Natural killer cell (primary cell): Measurements from ENCODE around the gene BCL2L2. TPM values are rescaled to one million over a fixed set of nuclear protein-coding genes. Genes with fewer than 3 reads are reported as not detected.

Source experiments
- ATAC-seq, 3 donors: fragments of 150-1000 bp in 2 of 3; fragments of 200-7000 bp in 1 of 3; cut with Tn5 transposase; 1 replicate in 1 of 3; 2 replicates in 2 of 3; pipeline ENCODE4 v1.10.0; 2021; ENCODE audit warnings: mild to moderate bottlenecking in 2 of 3, moderate library complexity in 2 of 3
- DNase-seq, 2 donors: peaks; one replicate each; pipeline versions ENCODE4 v3.0.0 to v3.0.0-alpha.2; 2013 to 2021; ENCODE audit warnings: mixed read lengths in 1 of 2
- H3K27ac ChIP-seq: one replicate; pipeline ENCODE4 v1.5.1; 2013; ENCODE audit warnings: mild to moderate bottlenecking, low read length
- H3K27me3 ChIP-seq: one replicate; pipeline ENCODE4 v1.6.1; 2013; ENCODE audit warnings: low read length; ENCODE audit not compliant: control insufficient read depth, insufficient read depth
- H3K36me3 ChIP-seq: one replicate; pipeline ENCODE4 v1.6.1; 2013; ENCODE audit warnings: low read length; ENCODE audit not compliant: control insufficient read depth, insufficient read depth
- H3K4me1 ChIP-seq: one replicate; pipeline ENCODE4 v1.6.1; 2013; ENCODE audit warnings: low read length; ENCODE audit not compliant: control insufficient read depth, insufficient read depth
- H3K4me3 ChIP-seq: one replicate; pipeline ENCODE4 v1.5.1; 2013; ENCODE audit warnings: low read length
- H3K9me3 ChIP-seq: one replicate; pipeline ENCODE4 v1.6.1; 2013; ENCODE audit warnings: low read length; ENCODE audit not compliant: control insufficient read depth, insufficient read depth
- H3K27ac Mint-ChIP-seq, 2 donors: one replicate each; pipeline ENCODE4 v1.8.0; 2022; ENCODE audit warnings: mild to moderate bottlenecking in 2 of 2, mixed read lengths in 2 of 2, moderate library complexity in 1 of 2
- H3K27me3 Mint-ChIP-seq, 2 donors: one replicate each; pipeline ENCODE4 v1.8.0; 2022; ENCODE audit warnings: low read depth in 2 of 2, mixed read lengths in 2 of 2
- H3K36me3 Mint-ChIP-seq: one replicate; pipeline ENCODE4 v1.8.0; 2022; ENCODE audit warnings: mixed read lengths
- H3K4me1 Mint-ChIP-seq, 2 donors: one replicate each; pipeline ENCODE4 v1.8.0; 2022; ENCODE audit warnings: mixed read lengths in 2 of 2
- H3K4me3 Mint-ChIP-seq: one replicate; pipeline ENCODE4 v1.8.0; 2022; ENCODE audit warnings: mild to moderate bottlenecking, moderate library complexity, mixed read lengths
- H3K9me3 Mint-ChIP-seq, 2 donors: one replicate each; pipeline ENCODE4 v1.8.0; 2022; ENCODE audit warnings: mixed read lengths in 2 of 2
- WGBS: methylation state at CpG from one replicate; pipeline ENCODE4 v1.1.7; 2013; ENCODE audit warnings: missing lambda C conversion rate; ENCODE audit not compliant: insufficient coverage; 5-methylcytosine and 5-hydroxymethylcytosine counted together
- intact Hi-C: fragments of 100-400 bp; cut with micrococcal nuclease; formaldehyde crosslinking; loops from one replicate; pipeline ENCODE4 v1.14.2; 2022
- total RNA-seq, 4 donors: library from RNA; stranded (reverse); fragments of 120-200 nt in 1 of 4; gene quantifications; one replicate each; pipeline versions ENCODE4 v1.2.3 to v1.2.4, GENCODE V29; 2013 to 2022
- TF ChIP-seq, protein P1 (sequence below): fragments of 200-600 bp; IDR thresholded peaks from one replicate; pipeline ENCODE4 v1.8.0; 2022; ENCODE audit warnings: antibody characterized with exemption

The BCL2L2 gene
- total RNA-seq, 3 donors from 2014 or later (not counting 1 experiment from before 2014, with no cell fraction given) = 13.8 to 25.3 (median 14.4) TPM

- no peaks in the 10 kb centered on the region for H3K9me3 ChIP-seq
- DNase-seq (no peak), ATAC-seq (no peak)
- H3K27me3 ChIP-seq = peaks cover 20% of the 10 kb centered on the region
- intact Hi-C loops = no loop called here
- Mint-ChIP-seq H3K4me3 (no peak overlapping the region), H3K27me3 (peaks cover 42 to 44% of the 10 kb centered on the region in 2 donors), H3K4me1 (peaks cover 7 to 14% of the 10 kb centered on the region in 2 donors), H3K36me3 (no peaks in the 10 kb centered on the region), H3K9me3 (no peaks in the 10 kb centered on the region), H3K27ac (no peak overlapping the region)
- TF ChIP-seq, protein P1, sequence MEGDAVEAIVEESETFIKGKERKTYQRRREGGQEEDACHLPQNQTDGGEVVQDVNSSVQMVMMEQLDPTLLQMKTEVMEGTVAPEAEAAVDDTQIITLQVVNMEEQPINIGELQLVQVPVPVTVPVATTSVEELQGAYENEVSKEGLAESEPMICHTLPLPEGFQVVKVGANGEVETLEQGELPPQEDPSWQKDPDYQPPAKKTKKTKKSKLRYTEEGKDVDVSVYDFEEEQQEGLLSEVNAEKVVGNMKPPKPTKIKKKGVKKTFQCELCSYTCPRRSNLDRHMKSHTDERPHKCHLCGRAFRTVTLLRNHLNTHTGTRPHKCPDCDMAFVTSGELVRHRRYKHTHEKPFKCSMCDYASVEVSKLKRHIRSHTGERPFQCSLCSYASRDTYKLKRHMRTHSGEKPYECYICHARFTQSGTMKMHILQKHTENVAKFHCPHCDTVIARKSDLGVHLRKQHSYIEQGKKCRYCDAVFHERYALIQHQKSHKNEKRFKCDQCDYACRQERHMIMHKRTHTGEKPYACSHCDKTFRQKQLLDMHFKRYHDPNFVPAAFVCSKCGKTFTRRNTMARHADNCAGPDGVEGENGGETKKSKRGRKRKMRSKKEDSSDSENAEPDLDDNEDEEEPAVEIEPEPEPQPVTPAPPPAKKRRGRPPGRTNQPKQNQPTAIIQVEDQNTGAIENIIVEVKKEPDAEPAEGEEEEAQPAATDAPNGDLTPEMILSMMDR = no peak
- H3K27ac ChIP-seq = no peak overlapping the region
- no peak overlapping the region for H3K4me3 ChIP-seq
- H3K4me1 ChIP-seq = peaks cover 12% of the 10 kb centered on the region
- no peaks in the 10 kb centered on the region for H3K36me3 ChIP-seq
- 94% methylated on average over 8 of the region's 8 CpGs for WGBS
These were observed 42.7 kb downstream of the BCL2L2 start for GRCh38 chr14:23349156-23349845.

- peaks cover 47 to 57% of the 10 kb centered on the region in 2 donors for H3K27me3 Mint-ChIP-seq
- WGBS = 17% methylated on average over 61 of the region's 61 CpGs
These were observed 45.3 kb downstream of the BCL2L2 start for GRCh38 chr14:23351681-23352505.

GRCh38 chr14:23352506-23353432 is 46.1 kb downstream of the BCL2L2 start, which contains the start of gene SLC22A17:
Gene SLC22A17, minus strand, starts transcription at chr14:23352887.
- Mint-ChIP-seq H3K4me1 (peaks cover 7 to 14% of the 10 kb centered on the region in 2 donors), H3K27ac (no peak within 1 kb of the TSS), H3K36me3 (no peaks in the 10 kb centered on the region), H3K27me3 (peaks cover 47 to 57% of the 10 kb centered on the region in 2 donors), H3K4me3 (peak within 1 kb of the TSS; percentile 69), H3K9me3 (no peaks in the 10 kb centered on the region)
- Histone ChIP-seq H3K9me3 (no peaks in the 10 kb centered on the region), H3K4me3 (peak within 1 kb of the TSS; percentile 16), H3K4me1 (peaks cover 12% of the 10 kb centered on the region), H3K36me3 (no peaks in the 10 kb centered on the region), H3K27me3 (peaks cover 22% of the 10 kb centered on the region), H3K27ac (no peak within 1 kb of the TSS)
- TF ChIP-seq, protein P1 = no peak
- DNase-seq (peak in 1 of 2 donors; percentile 78), ATAC-seq (peak; percentile 57 to 87 (median 68))
- intact Hi-C loops = no loop called here
- WGBS = 3% methylated on average over 39 of the region's 42 CpGs

More at GRCh38 chr14:23351681-23352505, 45.3 kb downstream of the BCL2L2 start:
- TF ChIP-seq, protein P1 = no peak
- Mint-ChIP-seq H3K9me3 (no peaks in the 10 kb centered on the region), H3K4me1 (peaks cover 7 to 14% of the 10 kb centered on the region in 2 donors), H3K27ac (no peak overlapping the region), H3K4me3 (peak overlapping the region; percentile 56), H3K36me3 (no peaks in the 10 kb centered on the region)
- Histone ChIP-seq H3K9me3 (no peaks in the 10 kb centered on the region), H3K27me3 (peaks cover 22% of the 10 kb centered on the region), H3K36me3 (no peaks in the 10 kb centered on the region), H3K4me3 (no peak overlapping the region), H3K4me1 (peaks cover 12% of the 10 kb centered on the region), H3K27ac (no peak overlapping the region)
- peak in 1 of 3 donors; percentile 28 for ATAC-seq
- peak in 1 of 2 donors; percentile 15 for DNase-seq
- intact Hi-C loops = no loop called here
